T-helper 1 cell treated with Interleukin-12 subunit alpha and Interleukin-12 subunit beta and Interleukin-4 antibody, amounts not matched to agents 30 μg/mL and 1 μg/mL, for 36 hours (primary cell): Measurements from ENCODE around the gene MGLL.
A peak's percentile ranks its signal among the peaks of the same experiment; 100 is the strongest.

Experiments used
- H3K27ac Mint-ChIP-seq: one replicate; pipeline ENCODE4 v1.8.0; 2021; ENCODE audit warnings: mild to moderate bottlenecking, mixed read lengths
- H3K27me3 Mint-ChIP-seq: one replicate; pipeline ENCODE4 v1.8.0; 2021; ENCODE audit warnings: low read depth, mixed read lengths
- H3K36me3 Mint-ChIP-seq: one replicate; pipeline ENCODE4 v1.8.0; 2021; ENCODE audit warnings: low read depth, mixed read lengths
- H3K4me1 Mint-ChIP-seq: one replicate; pipeline ENCODE4 v1.8.0; 2021; ENCODE audit warnings: low read depth, mixed read lengths
- H3K4me3 Mint-ChIP-seq: one replicate; pipeline ENCODE4 v1.8.0; 2021; ENCODE audit warnings: mild to moderate bottlenecking, moderate library complexity, mixed read lengths
- H3K9me3 Mint-ChIP-seq: one replicate; pipeline ENCODE4 v1.8.0; 2021; ENCODE audit warnings: mixed read lengths

MGLL gene

GRCh38 chr3:127822041-127822681, at the start of gene MGLL:
Gene MGLL, minus strand, starts transcription at chr3:127822515. Its CDS starts 197 bp downstream, at chr3:127822318.
- peaks cover 58% of the 10 kb centered on the region for H3K27me3 Mint-ChIP-seq
- peak within 1 kb of the TSS; percentile 85 for H3K4me3 Mint-ChIP-seq
- no peak within 1 kb of the TSS for H3K27ac Mint-ChIP-seq

GRCh38 chr3:127870156-127870555, 47.8 kb upstream of the MGLL start:
- Mint-ChIP-seq H3K27me3 (peaks cover 3% of the 10 kb centered on the region), H3K4me1 (no peaks in the 10 kb centered on the region)

More at GRCh38 chr3:127822041-127822681, at the start of gene MGLL:
- Mint-ChIP-seq H3K36me3 (no peaks in the 10 kb centered on the region), H3K9me3 (no peaks in the 10 kb centered on the region), H3K4me1 (peaks cover 6% of the 10 kb centered on the region)

DNA sequence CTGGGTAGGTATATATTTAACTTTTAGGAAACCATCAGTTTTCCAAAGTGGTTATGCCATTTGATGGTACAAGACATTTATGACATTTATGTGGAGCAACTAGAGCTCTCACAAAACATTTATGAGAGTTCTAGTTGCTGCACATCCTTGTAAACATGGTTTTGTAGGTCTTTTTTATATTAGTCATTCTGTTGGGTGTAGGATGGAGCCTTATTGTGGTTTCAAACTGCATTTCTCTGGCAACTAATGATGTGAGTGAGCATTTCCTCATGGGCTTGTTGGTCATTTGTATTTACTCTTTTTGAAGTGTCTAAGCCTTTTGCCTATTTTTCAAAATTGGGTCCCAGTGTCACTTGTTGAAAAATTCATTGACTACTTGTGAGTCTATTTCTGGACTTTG, 45.7 kb upstream of the MGLL start:
- H3K4me1 Mint-ChIP-seq = no peaks in the 10 kb centered on the region
- H3K9me3 Mint-ChIP-seq = no peaks in the 10 kb centered on the region
- no peaks in the 10 kb centered on the region for H3K36me3 Mint-ChIP-seq
- H3K27ac Mint-ChIP-seq = no peak overlapping the region
- H3K27me3 Mint-ChIP-seq = peaks cover 3% of the 10 kb centered on the region
- H3K4me3 Mint-ChIP-seq = no peak overlapping the region

More at GRCh38 chr3:127870156-127870555, 47.8 kb upstream of the MGLL start:
- Mint-ChIP-seq H3K4me3 (no peak overlapping the region), H3K9me3 (no peaks in the 10 kb centered on the region), H3K36me3 (no peaks in the 10 kb centered on the region), H3K27ac (no peak overlapping the region)

GRCh38 chr3:127867412-127867811, 45.1 kb upstream of the MGLL start:
- no peaks in the 10 kb centered on the region for H3K36me3 Mint-ChIP-seq
- peaks cover 3% of the 10 kb centered on the region for H3K27me3 Mint-ChIP-seq
- H3K4me3 Mint-ChIP-seq = no peak overlapping the region

GRCh38 chr3:127865941-127866340, 43.6 kb upstream of the MGLL start:
- Mint-ChIP-seq H3K4me3 (no peak overlapping the region), H3K36me3 (no peaks in the 10 kb centered on the region), H3K27me3 (peaks cover 3% of the 10 kb centered on the region), H3K9me3 (no peaks in the 10 kb centered on the region), H3K4me1 (no peaks in the 10 kb centered on the region), H3K27ac (no peak overlapping the region)

More at GRCh38 chr3:127867412-127867811, 45.1 kb upstream of the MGLL start:
- no peaks in the 10 kb centered on the region for H3K9me3 Mint-ChIP-seq
- H3K4me1 Mint-ChIP-seq = no peaks in the 10 kb centered on the region
- no peak overlapping the region for H3K27ac Mint-ChIP-seq

DNA sequence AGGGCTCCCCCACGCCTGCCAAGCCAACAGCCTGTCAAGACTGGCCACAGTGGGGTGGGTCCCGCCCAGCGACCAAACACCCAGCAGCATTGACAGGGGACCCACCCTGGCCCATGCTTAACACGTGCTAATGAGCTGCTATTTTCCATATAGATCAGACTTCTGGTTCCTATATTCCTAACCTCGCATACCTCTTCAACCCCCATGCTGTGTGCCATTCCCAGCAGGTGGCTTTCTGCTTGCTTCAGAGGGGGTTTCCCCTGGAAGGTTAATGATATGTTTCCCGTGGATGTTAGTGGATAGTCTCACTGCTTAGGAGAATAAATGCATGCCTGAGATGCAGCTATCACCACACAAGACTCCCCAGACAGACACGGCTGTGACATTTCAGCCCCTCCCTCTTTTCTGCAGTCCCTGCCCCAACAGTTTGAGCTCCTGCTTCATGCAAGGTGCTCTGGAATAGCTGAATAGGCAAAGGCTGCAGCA, 37.9 kb upstream of the MGLL start:
- Mint-ChIP-seq H3K4me1 (peaks cover 2% of the 10 kb centered on the region), H3K4me3 (no peak overlapping the region), H3K27me3 (no peaks in the 10 kb centered on the region), H3K36me3 (no peaks in the 10 kb centered on the region), H3K27ac (no peak overlapping the region), H3K9me3 (no peaks in the 10 kb centered on the region)

DNA sequence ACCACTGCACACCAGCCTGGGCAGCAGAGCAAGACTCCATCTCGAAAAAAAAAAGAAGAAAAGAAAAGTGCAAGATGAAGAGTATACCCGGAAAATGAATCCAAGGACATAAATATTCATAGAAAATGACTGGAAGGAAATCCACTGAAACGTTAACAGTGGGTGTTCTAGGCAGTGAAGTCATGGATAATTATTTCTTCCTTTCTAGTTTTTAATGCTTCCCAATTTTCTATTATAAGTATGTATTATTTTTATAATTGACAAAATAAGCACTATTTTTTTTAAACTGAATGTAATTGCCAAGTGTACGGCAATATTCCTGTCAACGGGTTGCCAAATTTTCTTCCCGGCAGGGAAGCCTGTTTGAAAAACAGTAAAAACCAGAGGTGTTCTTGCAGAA, 37.4 kb upstream of the MGLL start:
- Mint-ChIP-seq H3K27me3 (peaks cover 2% of the 10 kb centered on the region), H3K9me3 (no peaks in the 10 kb centered on the region), H3K4me1 (peaks cover 2% of the 10 kb centered on the region), H3K27ac (no peak overlapping the region), H3K4me3 (no peak overlapping the region), H3K36me3 (no peaks in the 10 kb centered on the region)

GRCh38 chr3:127858937-127859336, 36.6 kb upstream of the MGLL start:
- H3K4me1 Mint-ChIP-seq = peaks cover 2% of the 10 kb centered on the region
- H3K36me3 Mint-ChIP-seq = no peaks in the 10 kb centered on the region
- no peaks in the 10 kb centered on the region for H3K9me3 Mint-ChIP-seq
- H3K4me3 Mint-ChIP-seq = no peak overlapping the region
- H3K27me3 Mint-ChIP-seq = peaks cover 4% of the 10 kb centered on the region
- H3K27ac Mint-ChIP-seq = no peak overlapping the region

GRCh38 chr3:127858521-127858920, 36.2 kb upstream of the MGLL start:
- H3K9me3 Mint-ChIP-seq = no peaks in the 10 kb centered on the region
- H3K27ac Mint-ChIP-seq = no peak overlapping the region
- no peak overlapping the region for H3K4me3 Mint-ChIP-seq
- peaks cover 2% of the 10 kb centered on the region for H3K4me1 Mint-ChIP-seq
- no peaks in the 10 kb centered on the region for H3K36me3 Mint-ChIP-seq
- peaks cover 4% of the 10 kb centered on the region for H3K27me3 Mint-ChIP-seq

GRCh38 chr3:127857333-127857732, 35.0 kb upstream of the MGLL start:
- no peak overlapping the region for H3K4me3 Mint-ChIP-seq
- no peak overlapping the region for H3K27ac Mint-ChIP-seq
- peaks cover 4% of the 10 kb centered on the region for H3K27me3 Mint-ChIP-seq
- H3K36me3 Mint-ChIP-seq = no peaks in the 10 kb centered on the region
- H3K9me3 Mint-ChIP-seq = no peaks in the 10 kb centered on the region
- peaks cover 2% of the 10 kb centered on the region for H3K4me1 Mint-ChIP-seq

DNA sequence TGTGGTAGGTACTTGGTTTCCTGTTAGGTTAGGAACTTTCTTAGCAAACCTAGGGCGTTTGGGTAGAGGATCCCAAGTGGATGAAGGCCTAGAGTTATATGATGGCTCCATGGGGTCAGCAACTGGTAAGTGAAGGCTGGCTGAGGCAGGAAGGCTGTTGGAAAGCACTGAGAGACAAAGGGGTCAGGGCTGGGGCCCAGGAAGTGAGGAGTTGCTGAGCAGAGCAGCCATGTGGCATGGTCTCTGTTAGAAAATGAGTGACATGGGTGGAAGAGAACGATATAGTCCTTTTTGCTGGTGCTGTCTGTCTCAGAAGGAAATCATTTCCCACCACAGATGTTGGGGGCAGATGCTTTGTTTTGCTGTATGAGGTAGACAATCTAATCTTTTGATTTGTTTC, 34.5 kb upstream of the MGLL start:
- peaks cover 2% of the 10 kb centered on the region for H3K4me1 Mint-ChIP-seq
- no peaks in the 10 kb centered on the region for H3K9me3 Mint-ChIP-seq
- no peak overlapping the region for H3K4me3 Mint-ChIP-seq
- peaks cover 4% of the 10 kb centered on the region for H3K27me3 Mint-ChIP-seq
- H3K27ac Mint-ChIP-seq = no peak overlapping the region
- H3K36me3 Mint-ChIP-seq = no peaks in the 10 kb centered on the region

- H3K4me3 Mint-ChIP-seq = no peak overlapping the region
- H3K27me3 Mint-ChIP-seq = peaks cover 4% of the 10 kb centered on the region
- no peak overlapping the region for H3K27ac Mint-ChIP-seq
- no peaks in the 10 kb centered on the region for H3K36me3 Mint-ChIP-seq
- H3K4me1 Mint-ChIP-seq = peaks cover 2% of the 10 kb centered on the region
- no peaks in the 10 kb centered on the region for H3K9me3 Mint-ChIP-seq
These were observed 32.9 kb upstream of the MGLL start for GRCh38 chr3:127855246-127855645.

- H3K9me3 Mint-ChIP-seq = no peaks in the 10 kb centered on the region
- H3K4me3 Mint-ChIP-seq = no peak overlapping the region
- peaks cover 6% of the 10 kb centered on the region for H3K27me3 Mint-ChIP-seq
- H3K4me1 Mint-ChIP-seq = peaks cover 2% of the 10 kb centered on the region
- H3K36me3 Mint-ChIP-seq = no peaks in the 10 kb centered on the region
- no peak overlapping the region for H3K27ac Mint-ChIP-seq
These were observed 31.4 kb upstream of the MGLL start for GRCh38 chr3:127853681-127854080.

- Mint-ChIP-seq H3K36me3 (no peaks in the 10 kb centered on the region), H3K27me3 (peaks cover 11% of the 10 kb centered on the region), H3K4me3 (no peak overlapping the region), H3K9me3 (no peaks in the 10 kb centered on the region), H3K4me1 (peaks cover 2% of the 10 kb centered on the region), H3K27ac (no peak overlapping the region)
These were observed 29.6 kb upstream of the MGLL start for GRCh38 chr3:127851899-127852298.

- H3K9me3 Mint-ChIP-seq = no peaks in the 10 kb centered on the region
- no peak overlapping the region for H3K27ac Mint-ChIP-seq
- peaks cover 8% of the 10 kb centered on the region for H3K27me3 Mint-ChIP-seq
- H3K4me3 Mint-ChIP-seq = no peak overlapping the region
- H3K4me1 Mint-ChIP-seq = no peaks in the 10 kb centered on the region
- H3K36me3 Mint-ChIP-seq = no peaks in the 10 kb centered on the region
These were observed 27.1 kb upstream of the MGLL start for GRCh38 chr3:127849368-127849767.
